Parathyroid adenoma (tissue), 2 donors: ENCODE data around the gene SPRED1.

Source experiments
- H2AFZ ChIP-seq: fragments of 300-600 bp; sonication (generic); one replicate; pipeline ENCODE4 v1.7.0; 2017; ENCODE audit warnings: antibody characterized with exemption, mild to moderate bottlenecking
- H3K27ac ChIP-seq: fragments of 300-600 bp; sonication (generic); one replicate; pipeline ENCODE4 v1.7.0; 2017
- H3K27me3 ChIP-seq: fragments of 300-600 bp; sonication (generic); one replicate; pipeline ENCODE4 v1.7.0; 2017; ENCODE audit warnings: low read length; ENCODE audit not compliant: control insufficient read depth, insufficient read depth
- H3K36me3 ChIP-seq: fragments of 300-600 bp; sonication (generic); one replicate; pipeline ENCODE4 v1.7.0; 2017; ENCODE audit warnings: low read length; ENCODE audit not compliant: control insufficient read depth, insufficient read depth
- H3K4me1 ChIP-seq: fragments of 300-600 bp; sonication (generic); one replicate; pipeline ENCODE4 v1.7.0; 2017; ENCODE audit warnings: control low read depth
- H3K4me2 ChIP-seq: fragments of 300-600 bp; sonication (generic); one replicate; pipeline ENCODE4 v1.7.0; 2017; ENCODE audit warnings: low read length
- H3K4me3 ChIP-seq: fragments of 300-600 bp; sonication (generic); one replicate; pipeline ENCODE4 v1.7.0; 2017; ENCODE audit warnings: low read depth, low read length
- H3K79me2 ChIP-seq: fragments of 300-600 bp; sonication (generic); one replicate; pipeline ENCODE4 v1.7.0; 2017; ENCODE audit warnings: control low read depth
- H3K9ac ChIP-seq: fragments of 300-600 bp; sonication (generic); one replicate; pipeline ENCODE4 v1.7.0; 2017; ENCODE audit warnings: mild to moderate bottlenecking
- H3K9me3 ChIP-seq: fragments of 300-600 bp; sonication (generic); one replicate; pipeline ENCODE4 v1.7.0; 2017; ENCODE audit warnings: low read length; ENCODE audit not compliant: control insufficient read depth
- TF ChIP-seq, protein P1 (sequence below): fragments of 300-600 bp; sonication (generic); IDR thresholded peaks from one replicate; pipeline ENCODE4 v1.7.0; 2017; ENCODE audit warnings: antibody characterized with exemption, mild to moderate bottlenecking
- donor health status: primary hyperparathyroidism.

The SPRED1 gene

DNA sequence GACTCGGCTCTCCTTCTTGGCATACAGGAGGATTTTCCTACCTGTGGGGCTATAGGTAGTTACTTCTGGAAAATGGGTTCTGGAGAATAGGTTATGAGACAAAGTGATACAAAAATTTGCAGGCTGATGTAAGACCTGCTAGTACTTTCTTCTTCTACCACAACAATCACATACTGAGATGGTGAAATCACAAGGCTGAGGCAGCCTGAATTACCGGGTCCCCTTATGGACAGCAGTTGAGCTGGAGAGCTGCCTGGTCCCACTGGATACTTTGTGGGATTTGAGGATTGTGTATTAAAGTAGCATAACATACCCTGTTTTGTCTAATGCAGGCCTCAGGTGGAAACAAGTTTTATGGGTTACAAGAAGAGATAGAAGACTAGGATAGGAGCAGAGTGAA lies 114.8 kb downstream of the SPRED1 start:
- no peak overlapping the region for H3K4me3 ChIP-seq
- H3K9ac ChIP-seq, result no peak overlapping the region

DNA sequence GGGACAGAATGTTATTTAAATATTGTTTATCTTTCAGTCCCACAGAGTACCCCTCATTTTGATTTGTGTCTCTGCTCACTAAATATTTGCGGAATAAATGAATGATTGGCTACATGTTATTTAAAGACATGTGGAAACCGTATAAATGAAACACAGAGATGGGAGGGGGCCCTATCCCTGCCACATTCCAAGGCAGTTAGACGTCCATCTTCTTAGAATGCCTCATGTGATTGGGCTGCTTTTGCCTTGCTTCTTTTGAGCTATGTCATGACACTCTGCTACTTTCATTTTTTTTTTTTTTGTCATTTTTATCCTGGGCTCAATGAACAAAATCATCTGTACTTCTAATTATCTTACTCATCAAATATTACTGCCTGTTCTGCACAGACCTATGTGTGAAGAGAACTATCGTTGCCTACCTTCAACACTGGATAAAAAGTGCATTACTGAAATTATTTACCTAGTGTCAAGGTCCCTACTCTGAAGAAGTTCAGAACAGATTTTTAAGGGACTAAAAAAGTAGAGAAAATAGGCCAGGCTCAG lies 117.4 kb downstream of the SPRED1 start:
- TF ChIP-seq, protein P1, sequence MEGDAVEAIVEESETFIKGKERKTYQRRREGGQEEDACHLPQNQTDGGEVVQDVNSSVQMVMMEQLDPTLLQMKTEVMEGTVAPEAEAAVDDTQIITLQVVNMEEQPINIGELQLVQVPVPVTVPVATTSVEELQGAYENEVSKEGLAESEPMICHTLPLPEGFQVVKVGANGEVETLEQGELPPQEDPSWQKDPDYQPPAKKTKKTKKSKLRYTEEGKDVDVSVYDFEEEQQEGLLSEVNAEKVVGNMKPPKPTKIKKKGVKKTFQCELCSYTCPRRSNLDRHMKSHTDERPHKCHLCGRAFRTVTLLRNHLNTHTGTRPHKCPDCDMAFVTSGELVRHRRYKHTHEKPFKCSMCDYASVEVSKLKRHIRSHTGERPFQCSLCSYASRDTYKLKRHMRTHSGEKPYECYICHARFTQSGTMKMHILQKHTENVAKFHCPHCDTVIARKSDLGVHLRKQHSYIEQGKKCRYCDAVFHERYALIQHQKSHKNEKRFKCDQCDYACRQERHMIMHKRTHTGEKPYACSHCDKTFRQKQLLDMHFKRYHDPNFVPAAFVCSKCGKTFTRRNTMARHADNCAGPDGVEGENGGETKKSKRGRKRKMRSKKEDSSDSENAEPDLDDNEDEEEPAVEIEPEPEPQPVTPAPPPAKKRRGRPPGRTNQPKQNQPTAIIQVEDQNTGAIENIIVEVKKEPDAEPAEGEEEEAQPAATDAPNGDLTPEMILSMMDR, result no peak
- no peak overlapping the region for H3K4me2 ChIP-seq
- H3K9me3 ChIP-seq, result no peaks in the 10 kb centered on the region
- H3K79me2 ChIP-seq, result no peaks in the 10 kb centered on the region
- no peak overlapping the region for H2AFZ ChIP-seq
- H3K4me3 ChIP-seq, result no peak overlapping the region
- H3K4me1 ChIP-seq, result no peaks in the 10 kb centered on the region
- H3K27me3 ChIP-seq, result no peaks in the 10 kb centered on the region
- no peak overlapping the region for H3K9ac ChIP-seq
- H3K36me3 ChIP-seq, result no peaks in the 10 kb centered on the region
- no peak overlapping the region for H3K27ac ChIP-seq

More for the DNA sequence above, 114.8 kb downstream of the SPRED1 start:
- Histone ChIP-seq H3K9me3 (no peaks in the 10 kb centered on the region), H3K4me2 (no peak overlapping the region), H3K27me3 (no peaks in the 10 kb centered on the region), H3K4me1 (no peaks in the 10 kb centered on the region), H3K36me3 (no peaks in the 10 kb centered on the region), H3K79me2 (no peaks in the 10 kb centered on the region), H3K27ac (no peak overlapping the region), H2AFZ (no peak overlapping the region)
- TF ChIP-seq, protein P1, result no peak

DNA sequence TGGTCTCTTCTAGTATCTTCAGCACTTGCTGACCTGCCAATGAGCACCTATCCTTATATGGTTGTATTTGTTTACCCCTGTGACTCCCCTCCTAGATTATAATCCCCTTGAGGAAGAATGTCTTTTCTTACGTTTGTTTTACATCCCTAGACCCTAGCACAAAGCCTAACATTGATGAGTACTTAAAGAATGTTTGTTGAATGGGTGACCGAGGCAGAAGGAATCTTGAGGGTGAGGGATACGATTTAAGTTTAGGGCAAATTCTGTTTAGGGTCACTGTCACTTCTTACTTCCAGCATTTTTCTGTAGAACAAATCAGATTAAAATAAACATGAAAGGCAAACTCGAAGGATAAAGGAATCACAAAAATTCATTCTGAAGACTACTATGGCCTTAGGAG lies 120.4 kb downstream of the SPRED1 start:
- H3K4me2 ChIP-seq, result no peak overlapping the region
- H3K79me2 ChIP-seq, result no peaks in the 10 kb centered on the region
- TF ChIP-seq, protein P1, result no peak
- H3K36me3 ChIP-seq, result no peaks in the 10 kb centered on the region
- no peaks in the 10 kb centered on the region for H3K4me1 ChIP-seq
- H2AFZ ChIP-seq, result no peak overlapping the region
- no peak overlapping the region for H3K9ac ChIP-seq
- no peaks in the 10 kb centered on the region for H3K27me3 ChIP-seq
- H3K4me3 ChIP-seq, result no peak overlapping the region
- no peak overlapping the region for H3K27ac ChIP-seq
- H3K9me3 ChIP-seq, result no peaks in the 10 kb centered on the region

DNA sequence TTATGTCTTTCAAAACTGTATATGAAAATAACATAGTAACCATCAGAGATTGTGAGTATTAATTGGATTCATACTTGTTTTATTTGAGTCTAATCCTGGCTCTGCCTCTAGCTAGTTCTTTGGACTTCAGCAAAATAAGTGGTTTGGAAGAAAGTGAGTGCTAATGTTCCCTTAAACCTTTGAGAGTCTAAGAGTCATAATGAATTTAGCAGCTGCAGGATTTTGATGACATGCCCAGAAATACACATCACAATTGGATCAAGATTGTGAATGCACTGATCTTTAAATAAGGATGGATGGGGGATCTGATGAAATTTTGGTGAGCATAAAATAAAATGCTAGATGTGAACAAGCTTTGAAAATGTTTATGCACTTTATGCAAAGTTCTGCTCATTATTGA lies 121.4 kb downstream of the SPRED1 start:
- Histone ChIP-seq H3K36me3 (no peaks in the 10 kb centered on the region), H3K9ac (no peak overlapping the region), H3K9me3 (no peaks in the 10 kb centered on the region), H3K4me2 (no peak overlapping the region), H3K4me3 (no peak overlapping the region), H3K4me1 (no peaks in the 10 kb centered on the region), H3K27ac (no peak overlapping the region), H2AFZ (no peak overlapping the region), H3K27me3 (no peaks in the 10 kb centered on the region), H3K79me2 (no peaks in the 10 kb centered on the region)
- TF ChIP-seq, protein P1, result no peak

DNA sequence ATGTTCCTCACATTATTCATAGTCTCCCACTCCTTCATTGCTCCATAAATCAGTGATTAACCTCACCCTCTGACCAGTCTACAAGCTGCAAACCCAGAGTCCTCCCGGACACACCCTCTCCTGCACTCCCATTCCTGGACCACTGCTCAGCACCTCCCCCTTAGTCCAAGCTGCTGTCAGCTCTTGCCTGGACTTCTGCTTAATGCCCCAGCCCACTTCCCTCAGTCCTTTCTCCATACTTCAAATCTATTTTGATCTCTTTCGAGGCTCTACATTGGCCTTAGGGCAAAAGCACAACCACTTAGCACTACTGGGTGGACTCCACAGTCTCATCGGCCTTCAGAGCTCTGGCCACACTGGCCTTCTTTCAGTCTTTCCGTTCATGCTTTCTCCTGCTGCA lies 121.9 kb downstream of the SPRED1 start:
- TF ChIP-seq, protein P1, result no peak
- H3K36me3 ChIP-seq, result no peaks in the 10 kb centered on the region
- no peak overlapping the region for H3K9ac ChIP-seq
- no peaks in the 10 kb centered on the region for H3K9me3 ChIP-seq
- no peak overlapping the region for H3K27ac ChIP-seq
- H3K79me2 ChIP-seq, result no peaks in the 10 kb centered on the region
- no peak overlapping the region for H2AFZ ChIP-seq
- no peak overlapping the region for H3K4me3 ChIP-seq
- H3K27me3 ChIP-seq, result no peaks in the 10 kb centered on the region
- H3K4me1 ChIP-seq, result no peaks in the 10 kb centered on the region
- H3K4me2 ChIP-seq, result no peak overlapping the region
